ENCODE data around the gene SYNE1.

SYNE1 gene

DNA sequence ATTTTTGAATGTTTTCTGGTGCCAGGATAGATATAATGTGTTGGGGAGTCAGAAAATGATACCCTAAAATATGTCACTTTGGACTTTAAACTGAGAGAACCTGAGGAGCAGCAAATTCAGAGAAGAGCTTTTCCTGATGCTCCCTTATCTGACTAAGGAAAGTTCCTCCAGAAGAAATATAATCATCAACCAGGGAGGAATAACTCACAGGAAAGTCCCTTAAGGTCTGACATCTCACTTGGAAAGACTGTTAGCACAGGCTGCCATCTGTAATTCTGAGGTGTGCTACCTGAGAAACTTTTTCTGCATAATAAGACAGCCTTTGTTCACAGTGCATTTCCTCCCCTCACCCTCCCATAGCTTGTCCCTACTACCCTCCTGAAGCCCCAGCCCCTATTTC lies 218.6 kb downstream of the SYNE1 start:
- TF ChIP-seq CTCF (IDR thresholded peaks at IDR 0.05): no peak
- no peak overlapping the region for H3K4me3 ChIP-seq (ENCODE audit: low read depth, low read length)
- no peak overlapping the region for H2AFZ ChIP-seq
- H3K4me1 ChIP-seq: no peaks in the 10 kb centered on the region
- no peak overlapping the region for H3K9ac ChIP-seq
- no peak overlapping the region for H3K27ac ChIP-seq
- H3K27me3 ChIP-seq (ENCODE audit: control insufficient read depth, insufficient read depth, low read length): no peaks in the 10 kb centered on the region
- no peaks in the 10 kb centered on the region for H3K36me3 ChIP-seq (ENCODE audit: control insufficient read depth, insufficient read depth, low read length)
- H3K4me2 ChIP-seq (ENCODE audit: low read length): no peak overlapping the region
- no peaks in the 10 kb centered on the region for H3K9me3 ChIP-seq (ENCODE audit: control insufficient read depth, low read length)
- no peaks in the 10 kb centered on the region for H3K79me2 ChIP-seq

DNA sequence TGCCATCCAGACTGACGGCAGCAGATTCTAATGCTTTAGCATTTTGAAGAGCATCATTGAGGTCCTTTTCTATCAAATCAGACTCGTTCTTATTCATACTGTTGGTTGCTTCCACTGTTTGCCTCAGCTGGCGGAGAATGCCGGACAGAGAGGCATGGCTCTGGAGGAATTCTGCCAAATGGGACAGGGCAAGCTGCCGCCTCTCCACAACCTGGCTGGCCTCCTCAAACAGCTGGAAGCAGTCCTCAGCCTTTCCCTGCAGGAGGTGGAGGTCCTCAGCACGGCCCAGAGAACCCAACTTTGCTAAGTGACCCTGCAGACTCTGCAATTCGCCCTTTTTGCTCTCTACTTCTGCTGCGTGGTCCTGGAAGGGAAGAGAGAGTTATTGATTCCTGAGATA lies 220.5 kb downstream of the SYNE1 start:
- Histone ChIP-seq H3K79me2 (no peaks in the 10 kb centered on the region), H3K9me3 (ENCODE audit: control insufficient read depth, low read length) (no peaks in the 10 kb centered on the region), H2AFZ (no peak overlapping the region), H3K36me3 (ENCODE audit: control insufficient read depth, insufficient read depth, low read length) (no peaks in the 10 kb centered on the region), H3K4me3 (ENCODE audit: low read depth, low read length) (no peak overlapping the region), H3K27me3 (ENCODE audit: control insufficient read depth, insufficient read depth, low read length) (no peaks in the 10 kb centered on the region), H3K4me1 (no peaks in the 10 kb centered on the region), H3K27ac (no peak overlapping the region), H3K4me2 (ENCODE audit: low read length) (no peak overlapping the region), H3K9ac (no peak overlapping the region)
- TF ChIP-seq CTCF (IDR thresholded peaks at IDR 0.05): no peak

DNA sequence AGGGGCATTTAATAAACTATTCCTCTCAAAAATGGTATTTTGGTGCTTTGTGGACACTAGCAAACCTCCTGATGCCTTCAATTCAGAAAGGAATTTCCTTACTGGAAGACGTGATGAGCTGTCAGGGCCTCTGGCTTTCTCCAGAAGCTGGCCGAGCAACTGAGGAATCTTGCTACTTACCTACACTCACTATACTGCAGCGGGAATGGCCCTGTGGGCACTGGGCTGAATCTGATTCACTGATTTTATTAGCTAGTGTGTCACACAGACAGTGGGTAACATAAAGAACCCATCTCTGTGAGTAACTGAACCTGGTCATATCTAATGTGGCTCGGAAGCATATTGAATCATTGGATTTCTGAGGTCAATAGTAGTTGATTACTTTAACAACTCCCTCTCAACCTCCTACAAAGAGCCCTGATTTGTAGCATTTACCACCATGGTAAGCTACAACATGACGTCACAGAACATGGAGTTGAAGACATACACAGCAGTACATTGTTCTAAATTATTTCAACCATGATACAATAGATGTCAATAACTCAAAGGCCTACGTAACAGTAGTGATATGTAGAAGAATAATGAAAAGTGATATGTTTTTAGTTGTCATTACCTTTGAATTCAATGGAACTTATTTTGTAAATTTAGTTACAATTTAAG lies 232.1 kb downstream of the SYNE1 start:
- no peak overlapping the region for H2AFZ ChIP-seq
- no peaks in the 10 kb centered on the region for H3K9me3 ChIP-seq (ENCODE audit: control insufficient read depth, low read length)
- no peak for TF ChIP-seq CTCF (IDR thresholded peaks at IDR 0.05)
- H3K27ac ChIP-seq: no peak overlapping the region
- H3K36me3 ChIP-seq (ENCODE audit: control insufficient read depth, insufficient read depth, low read length): no peaks in the 10 kb centered on the region
- no peaks in the 10 kb centered on the region for H3K4me1 ChIP-seq
- no peaks in the 10 kb centered on the region for H3K27me3 ChIP-seq (ENCODE audit: control insufficient read depth, insufficient read depth, low read length)
- H3K4me3 ChIP-seq (ENCODE audit: low read depth, low read length): no peak overlapping the region
- no peak overlapping the region for H3K9ac ChIP-seq
- no peak overlapping the region for H3K4me2 ChIP-seq (ENCODE audit: low read length)
- H3K79me2 ChIP-seq: no peaks in the 10 kb centered on the region

DNA sequence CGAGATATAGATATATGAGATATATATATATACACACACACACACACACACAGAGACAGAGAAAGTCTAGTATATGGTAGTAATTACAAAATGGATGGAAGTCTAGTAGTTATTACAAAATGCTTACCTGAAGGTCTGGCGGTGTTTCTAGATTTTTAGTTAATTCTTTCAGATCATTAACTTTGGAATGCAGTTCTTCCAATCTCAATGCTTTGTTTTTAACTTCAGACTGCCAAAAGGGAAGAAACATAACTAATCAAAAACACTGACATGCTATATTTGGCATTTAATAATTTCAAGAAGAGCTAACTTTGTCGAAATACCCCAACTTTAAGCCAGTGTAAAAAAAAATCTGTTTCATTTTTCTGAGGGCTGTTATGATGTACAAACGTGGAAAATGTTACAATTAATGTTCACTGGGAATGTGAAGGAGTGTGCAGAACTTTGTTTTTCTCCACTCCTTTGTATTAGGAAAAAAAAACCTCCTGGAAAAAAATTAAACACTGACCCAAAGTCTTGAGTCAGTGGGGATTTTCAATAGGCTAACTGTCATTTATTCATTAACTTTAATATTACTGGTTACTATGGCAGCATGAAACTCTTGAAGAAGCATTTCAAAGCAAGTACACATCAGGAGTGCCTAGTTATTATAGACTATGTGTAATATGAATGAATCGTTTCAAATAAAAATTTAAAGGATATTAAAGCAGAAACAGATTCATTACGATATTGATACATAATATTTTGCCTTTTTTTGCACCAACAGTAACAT lies 232.9 kb downstream of the SYNE1 start:
- no peaks in the 10 kb centered on the region for H3K4me1 ChIP-seq
- no peaks in the 10 kb centered on the region for H3K36me3 ChIP-seq (ENCODE audit: control insufficient read depth, insufficient read depth, low read length)

More for the DNA sequence above, 232.9 kb downstream of the SYNE1 start:
- H3K79me2 ChIP-seq: no peaks in the 10 kb centered on the region
- no peaks in the 10 kb centered on the region for H3K9me3 ChIP-seq (ENCODE audit: control insufficient read depth, low read length)
- no peaks in the 10 kb centered on the region for H3K27me3 ChIP-seq (ENCODE audit: control insufficient read depth, insufficient read depth, low read length)
- no peak overlapping the region for H3K4me2 ChIP-seq (ENCODE audit: low read length)
- H2AFZ ChIP-seq: no peak overlapping the region
- H3K9ac ChIP-seq: no peak overlapping the region
- no peak overlapping the region for H3K27ac ChIP-seq
- TF ChIP-seq CTCF (IDR thresholded peaks at IDR 0.05): no peak
- H3K4me3 ChIP-seq (ENCODE audit: low read depth, low read length): no peak overlapping the region
